ENCODE data around the gene TRAPPC6A. TPM values are rescaled to one million over a fixed set of nuclear protein-coding genes. Genes with fewer than 3 reads are reported as not detected.

TRAPPC6A gene
- total and polyA plus RNA-seq, 2 experiments from 2014 or later, result 11.2 to 18.8 TPM

DNA sequence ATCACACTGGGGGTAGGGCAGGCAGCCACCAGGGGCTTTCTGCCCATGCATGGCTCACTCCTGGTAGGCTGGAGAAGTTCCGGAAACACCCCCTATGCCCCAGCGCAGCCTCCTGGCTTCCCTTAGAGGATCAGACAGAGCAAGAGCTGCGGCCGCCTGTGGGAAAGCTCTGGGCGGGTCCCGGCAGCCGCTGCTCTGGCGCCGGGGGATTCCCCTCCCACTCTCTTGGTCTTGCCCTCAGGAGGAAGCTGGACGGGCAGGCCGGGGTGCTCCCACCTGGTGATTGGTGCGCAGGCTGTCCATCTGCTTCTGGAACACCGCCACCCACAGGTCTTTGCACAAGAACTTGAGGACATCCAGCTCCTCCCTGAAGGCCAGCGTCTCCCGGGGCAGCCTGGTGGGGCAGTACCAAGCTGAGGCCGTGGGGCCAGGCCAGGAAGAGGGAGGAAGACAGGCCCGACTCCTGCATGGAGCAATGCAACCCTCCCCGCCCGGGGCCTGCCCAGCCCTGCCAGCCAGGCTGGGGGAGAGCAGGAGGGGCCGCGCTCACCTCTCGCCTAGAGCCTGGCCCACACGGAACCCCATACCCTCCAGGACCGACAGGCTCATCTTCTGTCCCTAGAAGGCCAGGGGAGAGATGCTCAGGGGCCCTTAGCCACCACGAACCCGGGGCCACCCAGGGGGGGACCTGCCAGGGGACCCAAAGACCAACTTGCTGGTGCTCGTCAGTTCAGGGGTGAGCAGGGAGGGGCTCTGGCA, 13.3 kb downstream of the TRAPPC6A start:
- no peak overlapping the region for H3K4me2 ChIP-seq (ENCODE audit: unreplicated experiment)
- DNase-seq, result peak; percentile 78
- no peaks in the 10 kb centered on the region for H3K36me3 ChIP-seq (ENCODE audit: low read depth)
- H3K9me2 ChIP-seq (ENCODE audit: insufficient read depth), result no peaks in the 10 kb centered on the region
- no peaks in the 10 kb centered on the region for H3K9me3 ChIP-seq (ENCODE audit: low read depth)
- peak overlapping the region; percentile 40 for H2AFZ ChIP-seq
- no peak overlapping the region for H3K27ac ChIP-seq
- H3K4me1 ChIP-seq (ENCODE audit: insufficient read depth), result peaks cover 4% of the 10 kb centered on the region
- no peaks in the 10 kb centered on the region for H3K79me2 ChIP-seq (ENCODE audit: insufficient read depth)
- H3K4me3 ChIP-seq, result no peak overlapping the region
- in situ Hi-C loops (cut with MboI), result no loop called here
- no peaks in the 10 kb centered on the region for H4K20me1 ChIP-seq (ENCODE audit: insufficient read depth)
- H3F3A ChIP-seq (ENCODE audit: insufficient read depth), result no peaks in the 10 kb centered on the region
- no peaks in the 10 kb centered on the region for H3K27me3 ChIP-seq (replicated peaks; ENCODE audit: insufficient read depth)
- no peak overlapping the region for H3K9ac ChIP-seq
- 31 to 33% methylated on average over 19 to 26 of the region's 27 CpGs for WGBS, 2 experiments (ENCODE audit: low coverage in 1 of 2, low lambda C conversion rate in 2 of 2, missing lambda C conversion rate in 2 of 2)
- no peak for TF ChIP-seq EZH2phosphoT487 (IDR thresholded peaks at IDR 0.05; ENCODE audit: insufficient read depth, low read depth)
- TF ChIP-seq EZH2 (IDR thresholded peaks at IDR 0.05; ENCODE audit: insufficient read depth, poor library complexity, severe bottlenecking), result no peak

GRCh38 chr19:45163751-45164460, 14.1 kb downstream of the TRAPPC6A start:
- H3K9ac ChIP-seq, result no peak overlapping the region
- H3K36me3 ChIP-seq (ENCODE audit: low read depth), result no peaks in the 10 kb centered on the region
- H3K79me2 ChIP-seq (ENCODE audit: insufficient read depth), result no peaks in the 10 kb centered on the region
- no peaks in the 10 kb centered on the region for H4K20me1 ChIP-seq (ENCODE audit: insufficient read depth)
- H3K27ac ChIP-seq, result no peak overlapping the region
- no peaks in the 10 kb centered on the region for H3K27me3 ChIP-seq (replicated peaks; ENCODE audit: insufficient read depth)
- H3K9me3 ChIP-seq (ENCODE audit: low read depth), result no peaks in the 10 kb centered on the region
- peaks cover 4% of the 10 kb centered on the region for H3K4me1 ChIP-seq (ENCODE audit: insufficient read depth)
- no peak overlapping the region for H3K4me3 ChIP-seq
- no peaks in the 10 kb centered on the region for H3F3A ChIP-seq (ENCODE audit: insufficient read depth)
- no peak for DNase-seq
- WGBS, 2 experiments (ENCODE audit: low coverage in 1 of 2, low lambda C conversion rate in 2 of 2, missing lambda C conversion rate in 2 of 2), result 80 to 84% methylated on average over 11 to 15 of the region's 15 CpGs
- H3K9me2 ChIP-seq (ENCODE audit: insufficient read depth), result no peaks in the 10 kb centered on the region
- H2AFZ ChIP-seq, result peak overlapping the region; percentile 40; the same call in 1 of the 2 replicates
- TF ChIP-seq EZH2phosphoT487 (IDR thresholded peaks at IDR 0.05; ENCODE audit: insufficient read depth, low read depth), result no peak
- TF ChIP-seq EZH2 (IDR thresholded peaks at IDR 0.05; ENCODE audit: insufficient read depth, poor library complexity, severe bottlenecking), result no peak
- in situ Hi-C loops (cut with MboI), result no loop called here
- H3K4me2 ChIP-seq (ENCODE audit: unreplicated experiment), result no peak overlapping the region

- no peaks in the 10 kb centered on the region for H3F3A ChIP-seq (ENCODE audit: insufficient read depth)
- H3K4me2 ChIP-seq (ENCODE audit: unreplicated experiment), result no peak overlapping the region
- no peaks in the 10 kb centered on the region for H3K9me2 ChIP-seq (ENCODE audit: insufficient read depth)
- no peaks in the 10 kb centered on the region for H4K20me1 ChIP-seq (ENCODE audit: insufficient read depth)
- H3K79me2 ChIP-seq (ENCODE audit: insufficient read depth), result no peaks in the 10 kb centered on the region
- H3K9me3 ChIP-seq (ENCODE audit: low read depth), result no peaks in the 10 kb centered on the region
- peaks cover 4% of the 10 kb centered on the region for H3K4me1 ChIP-seq (ENCODE audit: insufficient read depth)
- TF ChIP-seq EZH2phosphoT487 (IDR thresholded peaks at IDR 0.05; ENCODE audit: insufficient read depth, low read depth), result no peak
- TF ChIP-seq EZH2 (IDR thresholded peaks at IDR 0.05; ENCODE audit: insufficient read depth, poor library complexity, severe bottlenecking), result no peak
- H3K4me3 ChIP-seq, result no peak overlapping the region
- in situ Hi-C loops (cut with MboI), result no loop called here
- H3K27ac ChIP-seq, result no peak overlapping the region
- H3K9ac ChIP-seq, result no peak overlapping the region
- H2AFZ ChIP-seq, result no peak overlapping the region
- WGBS, 2 experiments (ENCODE audit: low coverage in 1 of 2, low lambda C conversion rate in 2 of 2, missing lambda C conversion rate in 2 of 2), result 61 to 72% methylated on average over 16 to 17 of the region's 17 CpGs
- no peak for DNase-seq
- H3K36me3 ChIP-seq (ENCODE audit: low read depth), result no peaks in the 10 kb centered on the region
- H3K27me3 ChIP-seq (replicated peaks; ENCODE audit: insufficient read depth), result no peaks in the 10 kb centered on the region
Observed at GRCh38 chr19:45163156-45163555, 14.9 kb downstream of the TRAPPC6A start.

GRCh38 chr19:45162608-45163143, 15.4 kb downstream of the TRAPPC6A start:
- no peaks in the 10 kb centered on the region for H3K9me3 ChIP-seq (ENCODE audit: low read depth)
- H3K4me2 ChIP-seq (ENCODE audit: unreplicated experiment), result no peak overlapping the region
- H3K27me3 ChIP-seq (replicated peaks; ENCODE audit: insufficient read depth), result no peaks in the 10 kb centered on the region
- H3F3A ChIP-seq (ENCODE audit: insufficient read depth), result no peaks in the 10 kb centered on the region
- no peak overlapping the region for H3K9ac ChIP-seq
- 55 to 69% methylated on average over 13 to 17 of the region's 18 CpGs for WGBS, 2 experiments (ENCODE audit: low coverage in 1 of 2, low lambda C conversion rate in 2 of 2, missing lambda C conversion rate in 2 of 2)
- H3K79me2 ChIP-seq (ENCODE audit: insufficient read depth), result no peaks in the 10 kb centered on the region
- H3K36me3 ChIP-seq (ENCODE audit: low read depth), result no peaks in the 10 kb centered on the region
- TF ChIP-seq EZH2phosphoT487 (IDR thresholded peaks at IDR 0.05; ENCODE audit: insufficient read depth, low read depth), result no peak
- TF ChIP-seq EZH2 (IDR thresholded peaks at IDR 0.05; ENCODE audit: insufficient read depth, poor library complexity, severe bottlenecking), result no peak
- H4K20me1 ChIP-seq (ENCODE audit: insufficient read depth), result no peaks in the 10 kb centered on the region
- no peak overlapping the region for H3K27ac ChIP-seq
- H3K4me1 ChIP-seq (ENCODE audit: insufficient read depth), result peaks cover 4% of the 10 kb centered on the region
- no peak overlapping the region for H3K4me3 ChIP-seq
- no peaks in the 10 kb centered on the region for H3K9me2 ChIP-seq (ENCODE audit: insufficient read depth)
- no peak overlapping the region for H2AFZ ChIP-seq
- in situ Hi-C loops (cut with MboI), result no loop called here
- DNase-seq, result no peak
